ENCODE data around the gene RSRC1.

RSRC1 gene

GRCh38 chr3:158140396-158140795 lies 30.5 kb downstream of the RSRC1 start:
- Histone ChIP-seq H3K27me3 (ENCODE audit: insufficient read depth, low read length) (no peaks in the 10 kb centered on the region), H3F3A (ENCODE audit: insufficient read depth, low read length) (no peaks in the 10 kb centered on the region), H3K9me2 (ENCODE audit: low read depth, low read length) (no peaks in the 10 kb centered on the region), H3K27ac (ENCODE audit: low read depth, low read length, poor library complexity, severe bottlenecking) (no peak overlapping the region), H3K4me2 (ENCODE audit: low read length) (no peak overlapping the region), H3K4me1 (ENCODE audit: insufficient read depth, low read length, severe bottlenecking) (no peaks in the 10 kb centered on the region), H2AFZ (ENCODE audit: low read length) (no peak overlapping the region), H3K79me2 (ENCODE audit: insufficient read depth, low read length) (no peaks in the 10 kb centered on the region), H3K9me3 (ENCODE audit: low read length) (no peaks in the 10 kb centered on the region), H4K20me1 (ENCODE audit: insufficient read depth, low read length) (no peaks in the 10 kb centered on the region), H3K4me3 (ENCODE audit: low read depth, low read length, poor library complexity, severe bottlenecking) (no peak overlapping the region), H3K9ac (ENCODE audit: low read length) (no peak overlapping the region), H3K36me3 (ENCODE audit: insufficient read depth, low read length) (peaks cover 29% of the 10 kb centered on the region)
- TF ChIP-seq, protein P1, sequence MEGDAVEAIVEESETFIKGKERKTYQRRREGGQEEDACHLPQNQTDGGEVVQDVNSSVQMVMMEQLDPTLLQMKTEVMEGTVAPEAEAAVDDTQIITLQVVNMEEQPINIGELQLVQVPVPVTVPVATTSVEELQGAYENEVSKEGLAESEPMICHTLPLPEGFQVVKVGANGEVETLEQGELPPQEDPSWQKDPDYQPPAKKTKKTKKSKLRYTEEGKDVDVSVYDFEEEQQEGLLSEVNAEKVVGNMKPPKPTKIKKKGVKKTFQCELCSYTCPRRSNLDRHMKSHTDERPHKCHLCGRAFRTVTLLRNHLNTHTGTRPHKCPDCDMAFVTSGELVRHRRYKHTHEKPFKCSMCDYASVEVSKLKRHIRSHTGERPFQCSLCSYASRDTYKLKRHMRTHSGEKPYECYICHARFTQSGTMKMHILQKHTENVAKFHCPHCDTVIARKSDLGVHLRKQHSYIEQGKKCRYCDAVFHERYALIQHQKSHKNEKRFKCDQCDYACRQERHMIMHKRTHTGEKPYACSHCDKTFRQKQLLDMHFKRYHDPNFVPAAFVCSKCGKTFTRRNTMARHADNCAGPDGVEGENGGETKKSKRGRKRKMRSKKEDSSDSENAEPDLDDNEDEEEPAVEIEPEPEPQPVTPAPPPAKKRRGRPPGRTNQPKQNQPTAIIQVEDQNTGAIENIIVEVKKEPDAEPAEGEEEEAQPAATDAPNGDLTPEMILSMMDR (IDR thresholded peaks at IDR 0.05; ENCODE audit: low read length): no peak
- no peak for TF ChIP-seq EZH2 (IDR thresholded peaks at IDR 0.05; ENCODE audit: borderline replicate concordance, low read length)

GRCh38 chr3:158148218-158148617 lies 38.3 kb downstream of the RSRC1 start:
- Histone ChIP-seq H3K9me2 (ENCODE audit: low read depth, low read length) (no peaks in the 10 kb centered on the region), H3K79me2 (ENCODE audit: insufficient read depth, low read length) (no peaks in the 10 kb centered on the region), H3K4me3 (ENCODE audit: low read depth, low read length, poor library complexity, severe bottlenecking) (no peak overlapping the region), H3K36me3 (ENCODE audit: insufficient read depth, low read length) (peaks cover 5% of the 10 kb centered on the region; the same call in 1 of the 2 replicates), H3K9ac (ENCODE audit: low read length) (no peak overlapping the region), H3F3A (ENCODE audit: insufficient read depth, low read length) (no peaks in the 10 kb centered on the region), H3K4me1 (ENCODE audit: insufficient read depth, low read length, severe bottlenecking) (no peaks in the 10 kb centered on the region), H4K20me1 (ENCODE audit: insufficient read depth, low read length) (no peaks in the 10 kb centered on the region), H2AFZ (ENCODE audit: low read length) (no peak overlapping the region), H3K9me3 (ENCODE audit: low read length) (no peaks in the 10 kb centered on the region), H3K27me3 (ENCODE audit: insufficient read depth, low read length) (no peaks in the 10 kb centered on the region), H3K4me2 (ENCODE audit: low read length) (no peak overlapping the region), H3K27ac (ENCODE audit: low read depth, low read length, poor library complexity, severe bottlenecking) (no peak overlapping the region)
- TF ChIP-seq, protein P1 (IDR thresholded peaks at IDR 0.05; ENCODE audit: low read length): no peak
- no peak for TF ChIP-seq EZH2 (IDR thresholded peaks at IDR 0.05; ENCODE audit: borderline replicate concordance, low read length)

DNA sequence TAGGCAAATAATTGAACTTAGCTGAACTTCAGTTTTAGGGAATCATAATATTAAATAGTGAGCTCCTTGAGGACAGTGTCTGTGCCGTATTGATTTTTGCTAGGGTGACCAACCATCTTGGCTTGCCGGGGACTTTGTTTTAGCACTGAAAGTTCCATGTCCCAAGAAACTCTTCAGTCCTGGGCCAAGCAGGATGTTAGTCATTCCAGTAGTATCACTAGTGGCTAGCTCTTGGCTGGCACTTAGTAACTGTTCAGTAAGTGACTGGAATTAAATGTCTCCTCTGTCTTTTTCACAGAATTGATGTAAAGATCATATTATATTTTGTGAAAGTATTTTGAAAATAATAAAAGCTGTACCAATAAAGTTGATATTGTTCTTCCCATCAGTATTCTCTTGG lies 42.3 kb downstream of the RSRC1 start:
- Histone ChIP-seq H4K20me1 (ENCODE audit: insufficient read depth, low read length) (no peaks in the 10 kb centered on the region), H3K4me1 (ENCODE audit: insufficient read depth, low read length, severe bottlenecking) (no peaks in the 10 kb centered on the region), H3K9ac (ENCODE audit: low read length) (no peak overlapping the region), H3F3A (ENCODE audit: insufficient read depth, low read length) (no peaks in the 10 kb centered on the region), H3K4me3 (ENCODE audit: low read depth, low read length, poor library complexity, severe bottlenecking) (no peak overlapping the region), H3K9me3 (ENCODE audit: low read length) (no peaks in the 10 kb centered on the region), H3K36me3 (ENCODE audit: insufficient read depth, low read length) (peaks cover 14% of the 10 kb centered on the region), H3K27me3 (ENCODE audit: insufficient read depth, low read length) (no peaks in the 10 kb centered on the region), H3K9me2 (ENCODE audit: low read depth, low read length) (no peaks in the 10 kb centered on the region), H3K27ac (ENCODE audit: low read depth, low read length, poor library complexity, severe bottlenecking) (no peak overlapping the region), H3K4me2 (ENCODE audit: low read length) (no peak overlapping the region), H3K79me2 (ENCODE audit: insufficient read depth, low read length) (no peaks in the 10 kb centered on the region), H2AFZ (ENCODE audit: low read length) (no peak overlapping the region)
- no peak for TF ChIP-seq EZH2 (IDR thresholded peaks at IDR 0.05; ENCODE audit: borderline replicate concordance, low read length)
- TF ChIP-seq, protein P1 (IDR thresholded peaks at IDR 0.05; ENCODE audit: low read length): no peak
